ENCODE data around the gene LIMK2.

GRCh38 chr22:31286360-31287255 is 74.5 kb downstream of the LIMK2 start:
- TF ChIP-seq CTCF (IDR thresholded peaks at IDR 0.05; ENCODE audit: low read depth, low read length) (no peak), EZH2phosphoT487 (IDR thresholded peaks at IDR 0.05; ENCODE audit: low read depth) (no peak)
